GM19099 (cell line): ENCODE measurements around the gene SENP5.

ENCODE experiments used
- POLR2A ChIP-seq: IDR thresholded peaks from 3 replicates; pipeline ENCODE4 v1.6.1; 2011; ENCODE audit warnings: low read depth; ENCODE audit not compliant: insufficient read length; ENCODE audit errors: extremely low read depth

The SENP5 gene

DNA sequence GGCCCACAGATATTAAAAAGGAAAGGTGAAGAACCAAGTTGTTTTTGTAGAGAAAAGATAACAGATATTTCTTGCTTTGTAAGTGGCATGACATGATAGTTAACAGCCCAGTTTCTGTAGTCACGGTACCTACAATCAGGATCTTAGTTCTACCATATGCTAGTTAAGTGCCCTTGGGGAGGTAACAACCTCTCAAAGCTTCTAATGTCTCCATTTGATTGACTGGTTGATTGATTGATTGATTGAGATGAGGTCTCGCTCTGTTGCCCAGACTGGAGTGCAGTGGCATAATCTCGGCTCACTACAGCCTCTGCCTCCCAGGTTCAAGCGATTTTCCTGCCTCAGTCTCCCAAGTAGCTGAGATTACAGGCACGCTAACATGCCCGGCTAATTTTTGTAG is 28.5 kb downstream of the SENP5 start:
- TF ChIP-seq POLR2A = no peak

DNA sequence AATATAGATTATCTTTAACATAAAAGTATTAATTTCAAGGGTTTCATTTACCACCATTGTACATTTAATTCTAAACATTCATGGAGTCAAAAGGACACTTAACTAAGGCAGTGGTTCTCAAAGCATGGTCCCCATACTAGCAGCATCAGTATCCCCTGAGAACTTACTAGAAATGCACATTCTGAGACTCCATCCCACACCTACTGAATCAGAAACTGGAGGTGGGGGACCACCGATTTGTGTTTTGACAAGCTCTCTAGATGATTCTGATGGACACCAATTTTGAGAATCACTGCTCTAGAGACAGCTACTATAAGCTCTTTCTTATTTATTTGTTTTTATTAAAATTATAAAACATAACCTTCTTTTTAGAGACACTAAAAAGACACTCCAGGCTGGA is 34.0 kb downstream of the SENP5 start:
- no peak for TF ChIP-seq POLR2A

DNA sequence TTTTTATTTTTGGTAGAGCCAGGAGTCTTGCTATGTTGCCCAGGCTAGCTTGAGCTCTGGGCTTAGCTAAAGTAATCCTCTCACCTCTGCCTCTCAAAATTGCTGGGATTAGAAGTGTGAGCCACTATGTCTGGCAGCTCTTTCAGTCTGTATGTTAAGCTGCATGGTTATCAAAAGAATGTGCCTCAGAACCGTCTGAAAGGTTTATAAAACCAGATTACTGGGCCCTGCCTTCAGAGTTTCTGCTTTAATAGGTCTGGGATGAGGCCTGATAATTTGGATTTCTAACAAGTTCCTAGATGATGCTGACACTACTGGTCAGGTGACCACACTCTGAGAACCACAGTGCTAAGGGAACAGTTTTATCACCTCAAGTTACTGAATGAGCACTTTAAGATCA is 34.6 kb downstream of the SENP5 start:
- no peak for TF ChIP-seq POLR2A

DNA sequence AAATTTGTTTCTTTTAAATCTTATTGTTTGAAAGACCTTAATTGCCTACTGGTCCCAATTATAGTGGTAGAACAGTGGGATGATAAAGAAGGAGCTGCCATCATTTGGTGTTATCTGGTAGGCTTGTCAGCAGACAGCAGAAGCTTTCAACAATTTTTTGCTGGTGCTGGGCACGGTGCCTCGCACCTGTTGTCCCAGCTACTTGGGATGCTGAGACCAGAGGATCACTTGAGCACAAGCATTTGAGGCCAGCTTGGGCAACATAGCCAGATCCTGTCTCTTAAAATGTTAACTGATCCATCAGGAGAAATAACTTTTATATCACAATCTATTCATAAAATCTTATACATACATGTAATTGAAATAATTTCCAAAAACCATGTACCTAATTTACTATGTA is 36.0 kb downstream of the SENP5 start:
- no peak for TF ChIP-seq POLR2A

DNA sequence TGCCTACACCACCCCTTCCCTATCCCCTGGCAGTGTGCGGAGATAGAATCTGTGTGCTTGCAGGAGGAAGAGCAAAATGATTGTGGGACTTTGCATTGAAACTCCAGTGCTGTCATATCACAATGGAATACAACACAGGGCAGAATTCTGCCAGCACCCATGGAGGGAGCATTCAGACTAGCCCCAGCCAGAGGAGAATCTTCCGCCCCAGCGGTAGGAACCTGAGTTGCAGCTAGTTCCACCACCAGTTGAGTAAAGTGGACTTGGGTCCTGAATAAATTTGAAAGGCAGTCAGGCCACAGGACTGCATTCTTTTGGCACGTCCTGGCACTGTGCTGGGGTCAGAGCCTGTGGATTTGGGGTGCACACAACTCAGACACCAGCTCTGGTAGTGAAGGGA is 47.1 kb downstream of the SENP5 start:
- no peak for TF ChIP-seq POLR2A

DNA sequence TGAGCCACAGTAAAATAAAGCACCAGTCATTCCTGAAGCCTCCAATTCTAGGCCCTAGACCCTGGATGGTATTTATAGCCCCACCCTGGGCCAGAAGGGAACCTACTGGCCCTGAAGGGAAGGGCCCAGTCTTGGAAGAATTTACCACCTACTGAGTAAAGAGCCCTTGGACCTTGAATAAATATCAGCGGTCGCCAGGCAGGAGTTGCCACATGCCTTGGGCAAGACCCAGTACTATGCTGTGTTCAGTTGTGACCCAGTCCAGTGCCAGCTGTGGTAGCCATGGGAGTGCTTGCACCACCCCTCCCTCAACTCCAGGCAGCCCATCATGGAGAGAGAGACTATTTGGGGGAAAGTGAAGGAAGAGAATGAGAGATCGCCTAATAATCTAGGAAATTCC is 47.7 kb downstream of the SENP5 start:
- no peak for TF ChIP-seq POLR2A

DNA sequence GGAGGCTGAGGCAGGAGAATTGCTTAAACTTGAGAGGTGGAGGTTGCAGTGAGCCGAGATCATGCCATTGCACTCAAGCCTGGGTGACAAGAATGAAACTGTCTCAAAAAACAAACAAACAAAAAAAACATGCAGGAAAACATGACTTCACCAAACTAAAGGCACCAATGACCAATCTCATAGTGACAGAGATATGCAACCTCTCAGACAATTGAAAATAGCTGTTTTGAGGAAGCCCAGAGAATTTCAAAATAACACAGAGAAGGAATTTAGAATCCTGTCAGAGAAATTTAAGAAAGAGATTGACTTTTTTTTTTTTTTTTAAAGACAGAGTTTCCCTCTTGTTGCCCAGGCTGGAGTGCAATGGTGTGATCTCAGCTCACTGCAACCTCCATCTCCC is 48.5 kb downstream of the SENP5 start:
- no peak for TF ChIP-seq POLR2A

DNA sequence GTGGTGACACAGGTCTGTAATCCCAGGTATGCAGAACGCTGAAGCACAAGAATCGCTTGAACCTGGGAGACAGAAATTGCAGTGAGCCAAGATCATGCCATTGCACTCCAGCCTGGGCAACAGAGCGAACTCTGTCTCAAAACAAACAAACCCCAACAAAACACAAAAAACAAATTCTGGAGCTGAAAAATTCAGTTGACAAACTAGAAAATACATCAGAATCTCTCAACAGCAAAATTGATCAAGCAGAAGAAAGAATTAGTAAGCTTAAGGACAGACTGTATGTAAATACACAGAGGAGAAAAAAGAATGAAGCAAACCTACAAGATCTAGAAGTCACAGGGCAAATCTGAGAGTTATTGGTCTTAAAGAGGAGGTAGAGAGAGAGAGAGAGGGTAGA is 49.3 kb downstream of the SENP5 start:
- no peak for TF ChIP-seq POLR2A

DNA sequence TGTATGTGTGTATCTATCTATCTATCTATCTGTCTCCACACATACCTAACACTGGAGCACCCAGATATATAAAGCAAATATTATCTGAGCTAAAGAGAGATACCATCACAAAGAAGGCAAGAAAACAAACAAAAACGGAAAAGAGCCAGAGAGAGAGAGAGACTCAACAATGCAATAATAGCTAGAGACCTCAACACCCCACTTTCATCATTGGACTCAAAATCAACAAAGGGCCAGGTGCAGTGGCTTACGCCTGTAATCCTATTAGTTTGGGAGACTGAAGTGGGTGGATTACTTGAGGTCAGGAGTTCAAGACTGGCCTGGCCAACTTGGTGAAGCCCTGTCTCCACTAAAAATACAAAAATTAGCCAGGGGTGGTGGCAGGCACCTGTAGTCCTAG is 51.2 kb downstream of the SENP5 start:
- TF ChIP-seq POLR2A = no peak

DNA sequence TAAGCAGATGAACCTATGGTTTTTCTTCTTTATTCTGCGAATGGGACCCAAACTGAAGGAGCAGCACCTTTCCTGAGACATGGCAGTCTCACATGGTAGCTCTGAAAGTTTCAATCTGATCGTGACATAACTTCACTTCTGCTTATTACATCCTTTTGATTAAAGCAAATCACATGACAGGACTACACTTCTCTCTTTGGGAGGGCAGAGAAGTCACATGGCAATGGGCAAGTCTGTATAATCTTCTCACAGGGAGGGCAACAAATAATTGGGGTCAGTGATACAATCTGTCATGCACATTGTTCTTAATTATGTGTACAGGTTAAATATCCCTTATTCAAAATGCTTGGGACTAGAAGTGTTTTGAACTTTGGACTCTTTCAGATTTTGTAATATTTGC is 53.0 kb downstream of the SENP5 start:
- TF ChIP-seq POLR2A = no peak

DNA sequence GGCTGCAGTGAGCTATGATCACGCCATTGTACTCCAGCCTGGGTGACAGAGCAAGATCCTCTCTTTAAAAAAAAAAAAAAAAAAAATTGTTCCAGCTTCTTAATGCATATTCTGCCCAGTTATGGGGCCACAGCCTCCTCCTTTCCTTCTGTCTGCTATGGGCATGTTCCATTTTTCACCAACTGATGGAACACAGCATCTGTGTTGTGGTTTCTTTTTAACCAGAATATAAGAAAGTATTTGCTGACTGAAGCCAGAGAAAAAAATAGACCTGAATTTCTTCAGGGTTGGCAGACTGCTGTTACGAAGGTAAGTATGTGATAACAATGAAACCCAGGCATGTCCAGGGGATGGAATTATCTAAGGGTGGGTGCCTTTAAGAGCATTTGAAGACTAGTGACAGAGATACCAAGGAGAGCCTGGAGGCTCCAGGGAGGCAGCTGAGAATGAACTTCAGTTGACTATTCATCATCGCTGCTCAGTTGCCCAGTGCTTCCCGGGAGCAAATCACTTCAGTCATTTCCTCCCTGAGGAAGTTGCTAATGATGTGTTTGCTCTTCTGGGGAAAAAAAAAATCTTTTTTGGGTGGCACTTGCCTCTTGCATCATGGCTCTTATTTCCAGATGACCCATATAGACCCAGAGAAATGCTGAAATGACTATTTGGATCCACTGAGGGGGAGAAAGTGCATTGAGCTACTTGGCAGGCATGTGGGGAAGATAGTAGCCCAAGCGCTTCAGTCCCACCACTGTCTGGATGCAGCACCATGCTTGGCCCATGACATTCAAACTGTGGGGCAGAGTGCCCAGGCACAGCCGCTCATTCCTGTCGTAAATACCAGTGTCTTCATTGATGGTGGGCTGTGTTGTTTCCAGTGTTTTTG is 60.1 kb downstream of the SENP5 start:
- TF ChIP-seq POLR2A = no peak

DNA sequence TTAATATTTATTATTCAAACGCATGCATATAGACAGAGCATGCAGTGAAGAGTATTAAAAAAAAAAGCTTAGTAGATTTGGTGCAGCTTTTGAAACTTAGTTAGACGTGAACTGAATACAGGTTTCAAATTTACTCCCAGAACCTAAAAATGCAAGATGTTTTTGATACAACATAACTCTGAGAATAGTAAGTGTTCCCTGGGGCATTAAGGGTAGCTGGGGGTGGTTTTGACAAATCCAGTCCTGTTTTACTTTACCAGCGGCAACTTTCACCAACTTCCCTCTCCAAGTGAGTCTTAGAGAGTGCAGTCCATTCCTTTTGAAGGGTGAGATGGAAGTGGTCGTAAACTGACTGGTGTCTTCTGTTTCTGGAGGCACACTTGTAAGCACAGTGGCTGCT is 63.4 kb downstream of the SENP5 start:
- TF ChIP-seq POLR2A = no peak

DNA sequence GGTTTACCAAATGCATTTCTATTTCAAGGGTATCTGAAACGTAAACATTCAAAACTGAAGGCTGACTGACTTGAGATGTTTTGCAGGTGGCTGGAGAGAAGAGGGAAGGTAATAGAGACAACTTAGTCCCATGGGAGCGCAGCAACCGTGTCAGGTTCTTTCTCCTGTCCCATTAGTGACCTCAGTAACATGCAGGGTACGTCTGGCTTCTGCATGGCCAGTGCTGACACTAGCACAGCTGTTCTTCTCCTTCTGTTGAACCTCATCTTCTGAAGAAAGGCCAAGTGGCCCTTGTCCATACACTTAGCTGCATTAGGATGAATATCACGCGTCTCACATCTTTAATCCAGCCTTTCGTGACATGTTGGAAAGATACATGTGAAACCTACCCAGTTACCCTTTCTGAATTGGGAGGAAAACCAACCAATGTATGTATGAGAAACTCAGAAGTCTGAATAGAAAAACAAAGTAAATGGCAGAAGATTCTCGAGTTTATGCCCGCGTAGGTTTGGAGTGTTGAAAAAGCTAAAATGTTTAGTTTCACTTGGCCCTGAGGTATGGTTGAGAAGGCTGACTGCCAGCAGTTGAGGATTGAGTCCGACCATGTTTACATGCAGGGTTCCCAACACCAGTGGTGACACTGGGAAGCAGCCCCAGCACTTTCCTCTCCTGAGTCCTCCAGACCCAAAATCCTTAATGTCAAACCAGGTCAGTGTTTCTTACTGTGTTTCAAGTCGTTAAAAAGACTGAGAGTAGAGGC is 64.3 kb downstream of the SENP5 start:
- no peak for TF ChIP-seq POLR2A

DNA sequence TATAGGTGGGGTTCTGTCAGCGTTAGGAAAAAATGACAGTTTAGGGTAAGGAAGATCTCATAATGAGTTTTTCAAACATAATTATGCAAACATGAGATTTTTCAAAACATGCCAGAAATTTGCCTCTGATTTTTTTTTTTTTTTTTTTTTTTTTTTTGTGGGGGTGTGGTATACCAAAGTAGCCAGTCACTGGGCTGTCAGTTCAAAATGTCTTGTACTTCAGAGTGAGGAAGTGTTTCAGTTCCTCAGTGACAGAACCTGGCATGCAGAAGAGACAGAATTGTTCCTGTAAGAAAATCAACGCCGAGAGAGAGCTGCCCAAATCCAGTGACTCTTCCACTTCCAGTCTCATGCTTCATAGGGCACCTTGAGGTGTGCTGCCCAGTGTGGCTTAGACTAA is 64.9 kb downstream of the SENP5 start:
- no peak for TF ChIP-seq POLR2A

DNA sequence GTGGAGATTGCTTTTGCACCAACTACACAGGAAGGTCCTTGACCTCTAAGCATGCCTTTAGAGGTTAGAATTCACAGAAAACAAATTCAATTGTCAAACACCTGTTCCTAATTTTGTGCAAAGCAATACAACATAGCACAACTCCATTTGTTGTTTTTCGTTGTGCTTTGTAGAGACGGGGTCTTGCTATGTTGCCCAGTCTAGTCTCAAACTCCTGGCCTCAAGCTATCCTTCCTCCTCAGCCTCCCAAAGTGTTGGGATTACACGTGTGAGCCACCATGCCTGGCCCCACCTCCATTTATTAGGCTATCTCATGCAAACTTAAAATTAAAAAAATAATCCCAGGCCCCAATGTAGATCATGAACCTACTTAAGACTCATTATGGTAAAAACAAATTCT is 68.6 kb downstream of the SENP5 start:
- TF ChIP-seq POLR2A = no peak

DNA sequence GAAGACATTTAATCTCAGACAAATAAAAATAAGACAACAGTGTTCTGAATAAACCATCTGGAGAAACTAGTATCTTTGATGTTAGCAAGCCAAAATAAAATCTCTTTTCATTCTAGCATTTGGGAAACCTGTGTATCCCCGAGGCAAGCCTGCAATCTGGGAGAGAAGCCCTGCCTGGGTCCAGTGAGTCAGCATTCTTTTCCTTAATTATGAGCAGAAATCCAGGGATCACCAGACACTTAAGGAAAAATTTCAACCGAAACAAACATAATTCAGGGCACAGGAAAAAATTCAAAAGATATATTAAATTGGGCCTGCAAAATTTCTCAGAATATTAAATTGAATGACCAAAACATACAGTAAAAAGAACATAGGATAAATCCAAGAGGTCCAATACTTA is 70.4 kb downstream of the SENP5 start:
- TF ChIP-seq POLR2A = no peak
